Fibroblast of lung (primary cell): ENCODE measurements around the gene PHRF1. TPM values are rescaled to one million over a fixed set of nuclear protein-coding genes. Genes with fewer than 3 reads are reported as not detected.
"Not testable (repeated sequence)": the region's sequence is repeated elsewhere in the genome, so short reads cannot be mapped to it uniquely, and the experiment has no call there.

Experiments used
- DNase-seq, 2 donors: peaks; one replicate each; pipeline versions ENCODE4 v3.0.0 to v3.0.0-alpha.2; 2010; ENCODE audit warnings: low read depth in 2 of 2
- H2AFZ ChIP-seq: 2 replicates; pipeline ENCODE4 v1.5.1; 2012; ENCODE audit warnings: low read length, control low read depth, inconsistent platforms
- H3K27ac ChIP-seq: 2 replicates; pipeline ENCODE4 v1.5.1; 2011; ENCODE audit warnings: low read length, control low read depth; ENCODE audit not compliant: insufficient read depth
- H3K27me3 ChIP-seq: 2 replicates; pipeline ENCODE4 v1.5.1; 2011; ENCODE audit warnings: mild to moderate bottlenecking, low read length; ENCODE audit not compliant: control insufficient read depth, insufficient read depth
- H3K36me3 ChIP-seq: 2 replicates; pipeline ENCODE4 v1.5.1; 2011; ENCODE audit warnings: low read length; ENCODE audit not compliant: control insufficient read depth, insufficient read depth
- H3K4me1 ChIP-seq: 2 replicates; pipeline ENCODE4 v1.5.1; 2011; ENCODE audit warnings: low read length; ENCODE audit not compliant: control insufficient read depth, insufficient read depth; ENCODE audit errors: extremely low read depth
- H3K4me2 ChIP-seq: 2 replicates; pipeline ENCODE4 v1.5.1; 2011; ENCODE audit warnings: low read length, control low read depth; ENCODE audit not compliant: insufficient read depth; ENCODE audit errors: extremely low read depth
- H3K4me3 ChIP-seq, 4 experiments: fragments of 200-600 bp in 1 of 4; sonication (generic) in 1 of 4; replicated peaks in 1 of 4; 2 replicates each; pipeline ENCODE4 v1.5.1; 2011 to 2016; ENCODE audit warnings: low read length in 4 of 4, low read depth in 3 of 4, mild to moderate bottlenecking in 3 of 4, control low read depth in 2 of 4, inconsistent platforms in 1 of 4, mixed read lengths in 1 of 4; ENCODE audit not compliant: insufficient read depth in 1 of 4; ENCODE audit errors: control extremely low read depth in 1 of 4
- H3K79me2 ChIP-seq: 2 replicates; pipeline ENCODE4 v1.5.1; 2012; ENCODE audit warnings: mild to moderate bottlenecking, low read length, inconsistent platforms; ENCODE audit not compliant: control insufficient read depth, insufficient read depth
- H3K9ac ChIP-seq: 2 replicates; pipeline ENCODE4 v1.5.1; 2011; ENCODE audit warnings: mild to moderate bottlenecking, low read length, control low read depth; ENCODE audit not compliant: insufficient read depth
- H3K9me3 ChIP-seq: 2 replicates; pipeline ENCODE4 v1.5.1; 2012; ENCODE audit warnings: low read depth, low read length; ENCODE audit not compliant: control insufficient read depth, insufficient read depth
- H4K20me1 ChIP-seq: 2 replicates; pipeline ENCODE4 v1.5.1; 2011; ENCODE audit warnings: low read length; ENCODE audit not compliant: control insufficient read depth, insufficient read depth; ENCODE audit errors: extremely low read depth
- CTCF ChIP-seq, 2 donors: IDR thresholded peaks in 1 of 2; conservative IDR thresholded peaks in 1 of 2; 1 replicate in 1 of 2; 2 replicates in 1 of 2; pipeline ENCODE4 v1.5.1; 2011 to 2012; ENCODE audit warnings: low read length in 2 of 2, control low read depth in 1 of 2, inconsistent platforms in 1 of 2, low read depth in 1 of 2, mild to moderate bottlenecking in 1 of 2
- EZH2 ChIP-seq: IDR thresholded peaks from 2 replicates; pipeline ENCODE4 v1.5.1; 2012; ENCODE audit warnings: low read length, control low read depth, mild to moderate bottlenecking; ENCODE audit errors: missing control alignments
- polyA plus RNA-seq, 2 donors: library from polyadenylated mRNA; depleted of rRNA in 1 of 2; stranded (reverse) in 1 of 2; unstranded in 1 of 2; fragments of >200 nt; gene quantifications; 2 replicates each; pipeline ENCODE4 v1.2.1, GENCODE V29; 2011 to 2012; ENCODE audit warnings: missing spikeins in 1 of 2
- total RNA-seq: library from RNA; depleted of rRNA; stranded (reverse); fragments of >200 nt; gene quantifications from 2 replicates; pipeline ENCODE4 v1.2.1, GENCODE V29; 2014

PHRF1 gene
- total and polyA plus RNA-seq, 2 donors (not counting 1 experiment from before 2014, with no cell fraction given): 5.9 to 16.8 TPM

- Histone ChIP-seq H3K27me3 (no peaks in the 10 kb centered on the region), H3K9me3 (no peaks in the 10 kb centered on the region), H3K9ac (no peak overlapping the region), H3K4me3 (no peak overlapping the region), H3K27ac (no peak overlapping the region), H2AFZ (no peak overlapping the region), H3K4me1 (no peaks in the 10 kb centered on the region), H3K4me2 (no peak overlapping the region), H4K20me1 (no peaks in the 10 kb centered on the region), H3K36me3 (peaks cover 9% of the 10 kb centered on the region), H3K79me2 (no peaks in the 10 kb centered on the region)
- TF ChIP-seq EZH2 (no peak), CTCF (conservative IDR thresholded peaks at IDR 0.05 in 1 of 2, IDR thresholded peaks at IDR 0.05 in 1 of 2; ENCODE audit: low read depth in 1 of 2, low read length in 2 of 2) (no peak)
- DNase-seq: no peak
These were observed 69.3 kb downstream of the PHRF1 start for GRCh38 chr11:645536-645935.

DNA sequence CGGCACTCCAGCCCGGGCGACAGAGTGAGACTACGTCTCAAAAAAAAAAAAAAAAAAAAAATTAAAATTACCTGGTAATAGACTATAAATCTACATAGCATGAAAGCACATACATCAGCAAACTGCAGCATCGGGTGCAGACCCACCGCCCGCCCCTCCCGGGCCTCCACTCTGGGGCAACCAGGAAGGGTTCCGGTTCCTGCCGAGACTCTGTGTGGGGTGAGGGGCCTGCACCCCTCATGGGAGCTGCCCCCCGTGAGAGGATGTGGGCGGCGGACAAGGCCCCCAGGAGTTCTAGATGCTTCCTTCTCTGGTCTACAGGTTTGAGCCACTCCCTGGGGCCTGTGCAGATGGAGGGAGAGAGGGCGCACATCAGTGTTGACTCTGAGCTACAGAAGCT, 69.9 kb downstream of the PHRF1 start:
- no peak overlapping the region for H3K4me2 ChIP-seq
- no peaks in the 10 kb centered on the region for H3K9me3 ChIP-seq
- no peak overlapping the region for H2AFZ ChIP-seq
- H3K4me1 ChIP-seq: no peaks in the 10 kb centered on the region
- H3K79me2 ChIP-seq: no peaks in the 10 kb centered on the region
- no peaks in the 10 kb centered on the region for H4K20me1 ChIP-seq
- H3K27me3 ChIP-seq: no peaks in the 10 kb centered on the region
- no peak overlapping the region for H3K4me3 ChIP-seq
- DNase-seq: no peak
- TF ChIP-seq CTCF (conservative IDR thresholded peaks at IDR 0.05 in 1 of 2, IDR thresholded peaks at IDR 0.05 in 1 of 2; ENCODE audit: low read depth in 1 of 2, low read length in 2 of 2): no peak
- TF ChIP-seq EZH2: no peak
- H3K36me3 ChIP-seq: peaks cover 9% of the 10 kb centered on the region
- no peak overlapping the region for H3K9ac ChIP-seq
- no peak overlapping the region for H3K27ac ChIP-seq

- H3K79me2 ChIP-seq, H3K9me3 ChIP-seq, DNase-seq, H3K4me3 ChIP-seq, H3K36me3 ChIP-seq, H3K27ac ChIP-seq, H2AFZ ChIP-seq, H3K9ac ChIP-seq, H3K4me1 ChIP-seq, H3K27me3 ChIP-seq, H3K4me2 ChIP-seq, H4K20me1 ChIP-seq: not testable (repeated sequence)
These were observed 71.4 kb downstream of the PHRF1 start for GRCh38 chr11:647672-648158.
